Caco-2 (cell line): Measurements from ENCODE around the gene DACH2. TPM values are rescaled to one million over a fixed set of nuclear protein-coding genes. Genes with fewer than 3 reads are reported as not detected.

Source experiments
- BruUV-seq: library from RNA; stranded (reverse); fragments of 400-500 nt; replicated peaks from 2 replicates; lab custom pipeline; 2021; lab: Mats Ljungman, UMichigan
- CTCF ChIA-PET: fragments of 300-600 bp; sonication (Branson Sonifier 250); formaldehyde crosslinking; loops from one replicate; lab custom pipeline; 2022; ENCODE audit warnings: antibody characterized with exemption; lab: Charles Lee
- POLR2A ChIA-PET: fragments of 300-600 bp; sonication (Branson Sonifier 250); formaldehyde crosslinking; loops from one replicate; lab custom pipeline; 2022; ENCODE audit warnings: antibody characterized with exemption; lab: Charles Lee
- DNase-seq, 2 experiments: peaks; one replicate each; pipeline versions ENCODE4 v3.0.0 to v3.0.0-alpha.2; 2020 to 2022
- H3K27me3 ChIP-seq: replicated peaks from 2 replicates; pipeline ENCODE4 v1.6.0; 2011; ENCODE audit warnings: low read length; ENCODE audit not compliant: control insufficient read depth, insufficient read depth
- H3K36me3 ChIP-seq: 2 replicates; pipeline ENCODE4 v1.5.1; 2011; ENCODE audit warnings: low read length; ENCODE audit not compliant: control insufficient read depth, insufficient read depth
- H3K4me1 ChIP-seq: fragments of 250-450 bp; sonication (Bioruptor Pico); 2 replicates; pipeline ENCODE4 v1.5.1; 2020; ENCODE audit warnings: mild to moderate bottlenecking
- H3K4me3 ChIP-seq: 2 replicates; pipeline ENCODE4 v1.5.1; 2011; ENCODE audit warnings: low read depth, mild to moderate bottlenecking, control low read depth, low read length
- H3K9me3 ChIP-seq: fragments of 250-450 bp; sonication (Bioruptor Pico); 2 replicates; pipeline ENCODE4 v1.5.1; 2020; ENCODE audit warnings: mild to moderate bottlenecking, moderate library complexity
- H3K27ac Mint-ChIP-seq: one replicate; pipeline ENCODE4 v1.8.0; 2022; ENCODE audit warnings: mixed read lengths; ENCODE audit not compliant: unreplicated experiment
- H3K27me3 Mint-ChIP-seq: one replicate; pipeline ENCODE4 v1.8.0; 2022; ENCODE audit warnings: mixed read lengths; ENCODE audit not compliant: insufficient read depth, unreplicated experiment
- H3K36me3 Mint-ChIP-seq: one replicate; pipeline ENCODE4 v1.8.0; 2022; ENCODE audit warnings: mild to moderate bottlenecking, mixed read lengths; ENCODE audit not compliant: insufficient read depth, unreplicated experiment
- H3K4me1 Mint-ChIP-seq: one replicate; pipeline ENCODE4 v1.8.0; 2022; ENCODE audit warnings: low read depth, mixed read lengths; ENCODE audit not compliant: unreplicated experiment
- H3K4me3 Mint-ChIP-seq: one replicate; pipeline ENCODE4 v1.8.0; 2022; ENCODE audit warnings: mild to moderate bottlenecking, moderate library complexity, mixed read lengths; ENCODE audit not compliant: unreplicated experiment
- H3K9me3 Mint-ChIP-seq: one replicate; pipeline ENCODE4 v1.8.0; 2022; ENCODE audit warnings: mixed read lengths; ENCODE audit not compliant: unreplicated experiment
- CTCF ChIP-seq, 2 experiments: fragments of 200-600 bp in 1 of 2; IDR thresholded peaks; 1 replicate in 1 of 2; 2 replicates in 1 of 2; pipeline versions ENCODE4 v1.5.1 to v1.8.0; 2011 to 2022; ENCODE audit warnings: antibody characterized with exemption in 1 of 2, control low read depth in 1 of 2, inconsistent platforms in 1 of 2, low read depth in 1 of 2, low read length in 1 of 2, mild to moderate bottlenecking in 1 of 2, moderate library complexity in 1 of 2; ENCODE audit not compliant: insufficient read depth in 1 of 2, severe bottlenecking in 1 of 2, unreplicated experiment in 1 of 2
- intact Hi-C: fragments of 100-400 bp; cut with micrococcal nuclease; formaldehyde crosslinking; loops from one replicate; pipeline ENCODE4 v1.10.0; 2022; ENCODE audit not compliant: unreplicated experiment
- total RNA-seq: library from RNA; stranded (reverse); gene quantifications from 2 replicates; pipeline ENCODE4 v1.2.3, GENCODE V29; 2022

The DACH2 gene
- total RNA-seq, 1 experiment from 2014 or later, result not detected

DNA sequence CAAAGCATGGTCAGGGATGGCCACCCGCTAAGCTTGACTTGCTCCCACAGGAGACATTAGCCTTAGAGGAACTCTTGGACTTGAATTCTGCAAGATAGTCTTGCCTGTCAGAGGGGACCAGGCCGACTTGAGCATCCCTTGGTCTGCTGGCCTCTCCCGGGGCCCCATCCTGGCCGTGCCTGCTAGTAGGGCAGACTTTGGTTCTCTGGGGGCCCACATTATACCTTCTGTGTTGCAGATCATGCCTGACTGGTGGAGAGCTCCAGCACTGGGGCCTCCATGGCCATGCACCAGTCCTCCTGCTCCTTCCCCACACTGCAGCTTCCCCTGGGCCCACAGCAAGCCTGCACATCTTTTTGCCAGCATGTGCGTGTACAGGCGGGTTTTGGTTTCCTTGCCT lies 46.5 kb downstream of the DACH2 start:
- H3K4me1 Mint-ChIP-seq, result no peaks in the 10 kb centered on the region

GRCh38 chrX:86195343-86195742 lies 47.1 kb downstream of the DACH2 start:
- Mint-ChIP-seq H3K27ac (no peak overlapping the region), H3K4me3 (no peak overlapping the region), H3K4me1 (no peaks in the 10 kb centered on the region), H3K36me3 (no peaks in the 10 kb centered on the region), H3K27me3 (peaks cover 3% of the 10 kb centered on the region), H3K9me3 (no peaks in the 10 kb centered on the region)
- CTCF ChIA-PET, result no interaction called here
- BruUV-seq, result no TSS peak
- Histone ChIP-seq H3K27me3 (no peaks in the 10 kb centered on the region), H3K4me3 (no peak overlapping the region), H3K9me3 (no peaks in the 10 kb centered on the region), H3K36me3 (no peaks in the 10 kb centered on the region), H3K4me1 (no peaks in the 10 kb centered on the region)
- no peak for TF ChIP-seq CTCF (IDR thresholded peaks at IDR 0.05; ENCODE audit: insufficient read depth in 1 of 2, low read depth in 1 of 2, low read length in 1 of 2, severe bottlenecking in 1 of 2, unreplicated experiment in 1 of 2)
- intact Hi-C loops, result no loop called here
- DNase-seq, result no peak
- POLR2A ChIA-PET, result no interaction called here

More for the DNA sequence above, 46.5 kb downstream of the DACH2 start:
- no TSS peak for BruUV-seq
- no peaks in the 10 kb centered on the region for H3K27me3 ChIP-seq
- H3K4me1 ChIP-seq, result no peaks in the 10 kb centered on the region
- no peaks in the 10 kb centered on the region for H3K9me3 Mint-ChIP-seq
- DNase-seq, result no peak
- CTCF ChIA-PET, result no interaction called here
- intact Hi-C loops, result no loop called here
- POLR2A ChIA-PET, result no interaction called here
- no peak overlapping the region for H3K27ac Mint-ChIP-seq
- no peaks in the 10 kb centered on the region for H3K36me3 ChIP-seq
- no peaks in the 10 kb centered on the region for H3K36me3 Mint-ChIP-seq
- no peak overlapping the region for H3K4me3 ChIP-seq
- no peak for TF ChIP-seq CTCF (IDR thresholded peaks at IDR 0.05; ENCODE audit: insufficient read depth in 1 of 2, low read depth in 1 of 2, low read length in 1 of 2, severe bottlenecking in 1 of 2, unreplicated experiment in 1 of 2)
- H3K27me3 Mint-ChIP-seq, result peaks cover 3% of the 10 kb centered on the region
- H3K4me3 Mint-ChIP-seq, result no peak overlapping the region
- H3K9me3 ChIP-seq, result no peaks in the 10 kb centered on the region

GRCh38 chrX:86197815-86198214 lies 49.6 kb downstream of the DACH2 start:
- POLR2A ChIA-PET, result no interaction called here

More at GRCh38 chrX:86197815-86198214, 49.6 kb downstream of the DACH2 start:
- H3K27me3 ChIP-seq, result no peaks in the 10 kb centered on the region
- DNase-seq, result no peak
- Mint-ChIP-seq H3K9me3 (no peaks in the 10 kb centered on the region), H3K27ac (no peak overlapping the region), H3K4me3 (no peak overlapping the region), H3K36me3 (no peaks in the 10 kb centered on the region), H3K4me1 (no peaks in the 10 kb centered on the region), H3K27me3 (peaks cover 3% of the 10 kb centered on the region)
- CTCF ChIA-PET, result no interaction called here
- no peak for TF ChIP-seq CTCF (IDR thresholded peaks at IDR 0.05; ENCODE audit: insufficient read depth in 1 of 2, low read depth in 1 of 2, low read length in 1 of 2, severe bottlenecking in 1 of 2, unreplicated experiment in 1 of 2)
- BruUV-seq, result no TSS peak
- no peaks in the 10 kb centered on the region for H3K9me3 ChIP-seq
- no peak overlapping the region for H3K4me3 ChIP-seq
- H3K4me1 ChIP-seq, result no peaks in the 10 kb centered on the region
- H3K36me3 ChIP-seq, result no peaks in the 10 kb centered on the region
- intact Hi-C loops, result no loop called here
